HL-60 (cell line): Measurements from ENCODE around the gene RAD51C.

Experiments used
- POLR2AphosphoS5 ChIP-seq: IDR thresholded peaks from 2 replicates; pipeline ENCODE4 v1.6.1; 2012; ENCODE audit warnings: low read depth
- SPI1 ChIP-seq: IDR thresholded peaks from 2 replicates; pipeline ENCODE4 v1.6.1; 2012; ENCODE audit warnings: low read depth, mild to moderate bottlenecking, borderline replicate concordance
- TF ChIP-seq, protein P1 (sequence below): IDR thresholded peaks from one replicate; pipeline ENCODE4 v1.5.1; 2011; ENCODE audit warnings: low read length, control low read depth, inconsistent platforms; ENCODE audit not compliant: insufficient read depth

DNA sequence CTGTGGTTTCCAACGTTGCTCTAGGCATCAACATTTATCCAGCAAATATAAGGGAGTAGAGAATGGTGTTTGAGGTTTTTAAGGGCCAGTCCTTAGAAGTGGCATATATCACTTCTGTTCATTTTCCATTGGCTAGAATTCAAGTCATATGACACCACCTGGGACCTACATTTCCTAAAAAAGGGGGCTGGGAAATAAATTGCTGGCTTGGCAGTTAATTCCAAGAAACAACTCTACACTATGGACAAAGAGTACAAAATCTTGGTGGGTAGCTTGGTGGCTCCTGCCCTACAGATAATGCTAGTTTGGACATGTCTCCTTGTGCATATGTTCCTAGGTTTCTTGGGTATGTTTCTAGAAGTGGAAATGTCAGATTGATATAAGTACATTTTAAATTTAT, 70.9 kb downstream of the RAD51C start:
- TF ChIP-seq POLR2AphosphoS5: no peak
- TF ChIP-seq, protein P1, sequence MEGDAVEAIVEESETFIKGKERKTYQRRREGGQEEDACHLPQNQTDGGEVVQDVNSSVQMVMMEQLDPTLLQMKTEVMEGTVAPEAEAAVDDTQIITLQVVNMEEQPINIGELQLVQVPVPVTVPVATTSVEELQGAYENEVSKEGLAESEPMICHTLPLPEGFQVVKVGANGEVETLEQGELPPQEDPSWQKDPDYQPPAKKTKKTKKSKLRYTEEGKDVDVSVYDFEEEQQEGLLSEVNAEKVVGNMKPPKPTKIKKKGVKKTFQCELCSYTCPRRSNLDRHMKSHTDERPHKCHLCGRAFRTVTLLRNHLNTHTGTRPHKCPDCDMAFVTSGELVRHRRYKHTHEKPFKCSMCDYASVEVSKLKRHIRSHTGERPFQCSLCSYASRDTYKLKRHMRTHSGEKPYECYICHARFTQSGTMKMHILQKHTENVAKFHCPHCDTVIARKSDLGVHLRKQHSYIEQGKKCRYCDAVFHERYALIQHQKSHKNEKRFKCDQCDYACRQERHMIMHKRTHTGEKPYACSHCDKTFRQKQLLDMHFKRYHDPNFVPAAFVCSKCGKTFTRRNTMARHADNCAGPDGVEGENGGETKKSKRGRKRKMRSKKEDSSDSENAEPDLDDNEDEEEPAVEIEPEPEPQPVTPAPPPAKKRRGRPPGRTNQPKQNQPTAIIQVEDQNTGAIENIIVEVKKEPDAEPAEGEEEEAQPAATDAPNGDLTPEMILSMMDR: no peak
- no peak for TF ChIP-seq SPI1
